Endothelial cell of umbilical vein (primary cell): ENCODE data around the gene IGHMBP2.

Experiments used
- EZH2 ChIP-seq: IDR thresholded peaks from 2 replicates; pipeline ENCODE4 v1.6.1; 2012; ENCODE audit warnings: borderline replicate concordance, low read depth, mild to moderate bottlenecking, moderate library complexity, low read length, inconsistent platforms; ENCODE audit not compliant: severe bottlenecking
- POLR2A ChIP-seq: IDR thresholded peaks from 2 replicates; pipeline ENCODE4 v1.6.1; 2012; ENCODE audit warnings: low read depth, mild to moderate bottlenecking, control low read depth, low read length
- POLR2AphosphoS5 ChIP-seq: IDR thresholded peaks from 2 replicates; pipeline ENCODE4 v1.6.1; 2012; ENCODE audit warnings: low read depth, mild to moderate bottlenecking, control low read depth, low read length, moderate library complexity; ENCODE audit not compliant: insufficient read depth
- TF ChIP-seq, protein P1 (sequence below), 2 donors: IDR thresholded peaks; 1 replicate in 1 of 2; 2 replicates in 1 of 2; pipeline ENCODE4 v1.5.1; 2011; ENCODE audit warnings: low read length in 2 of 2, mild to moderate bottlenecking in 2 of 2, moderate library complexity in 2 of 2, control low read depth in 1 of 2, inconsistent platforms in 1 of 2, low read depth in 1 of 2; ENCODE audit not compliant: insufficient read depth in 1 of 2; ENCODE audit errors: extremely low read depth in 1 of 2
- TF ChIP-seq, protein P2 (sequence below): IDR thresholded peaks from 2 replicates; pipeline ENCODE4 v1.6.1; 2011; ENCODE audit not compliant: insufficient read depth, insufficient read length

DNA sequence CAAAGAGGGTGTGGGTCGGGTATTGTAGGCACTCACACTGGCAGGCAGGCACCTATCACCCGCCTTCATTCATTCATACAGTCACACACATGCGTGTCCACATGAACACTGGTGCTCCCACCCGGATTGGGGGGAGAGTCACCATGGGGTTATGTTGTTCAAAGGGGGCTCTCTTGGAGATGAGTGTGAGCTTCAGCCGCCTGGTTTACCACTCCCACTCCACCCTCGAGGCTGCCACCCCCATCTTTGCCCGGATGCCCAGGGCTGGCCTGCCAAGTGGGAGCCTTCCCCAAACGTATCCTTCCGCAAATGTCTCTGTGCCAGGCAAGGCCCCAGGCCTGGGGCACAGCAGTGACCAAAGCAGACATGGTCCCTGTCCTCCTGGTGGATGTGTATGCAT, 54.5 kb downstream of the IGHMBP2 start:
- TF ChIP-seq, protein P1, sequence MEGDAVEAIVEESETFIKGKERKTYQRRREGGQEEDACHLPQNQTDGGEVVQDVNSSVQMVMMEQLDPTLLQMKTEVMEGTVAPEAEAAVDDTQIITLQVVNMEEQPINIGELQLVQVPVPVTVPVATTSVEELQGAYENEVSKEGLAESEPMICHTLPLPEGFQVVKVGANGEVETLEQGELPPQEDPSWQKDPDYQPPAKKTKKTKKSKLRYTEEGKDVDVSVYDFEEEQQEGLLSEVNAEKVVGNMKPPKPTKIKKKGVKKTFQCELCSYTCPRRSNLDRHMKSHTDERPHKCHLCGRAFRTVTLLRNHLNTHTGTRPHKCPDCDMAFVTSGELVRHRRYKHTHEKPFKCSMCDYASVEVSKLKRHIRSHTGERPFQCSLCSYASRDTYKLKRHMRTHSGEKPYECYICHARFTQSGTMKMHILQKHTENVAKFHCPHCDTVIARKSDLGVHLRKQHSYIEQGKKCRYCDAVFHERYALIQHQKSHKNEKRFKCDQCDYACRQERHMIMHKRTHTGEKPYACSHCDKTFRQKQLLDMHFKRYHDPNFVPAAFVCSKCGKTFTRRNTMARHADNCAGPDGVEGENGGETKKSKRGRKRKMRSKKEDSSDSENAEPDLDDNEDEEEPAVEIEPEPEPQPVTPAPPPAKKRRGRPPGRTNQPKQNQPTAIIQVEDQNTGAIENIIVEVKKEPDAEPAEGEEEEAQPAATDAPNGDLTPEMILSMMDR (IDR thresholded peaks at IDR 0.05; ENCODE audit: extremely low read depth in 1 of 2, insufficient read depth in 1 of 2, low read depth in 1 of 2, low read length in 2 of 2): no peak
- TF ChIP-seq, protein P2, sequence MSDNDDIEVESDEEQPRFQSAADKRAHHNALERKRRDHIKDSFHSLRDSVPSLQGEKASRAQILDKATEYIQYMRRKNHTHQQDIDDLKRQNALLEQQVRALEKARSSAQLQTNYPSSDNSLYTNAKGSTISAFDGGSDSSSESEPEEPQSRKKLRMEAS: no peak
- TF ChIP-seq POLR2A (no peak), EZH2 (no peak), POLR2AphosphoS5 (no peak)
